CD4-positive, alpha-beta T cell (primary cell): Measurements from ENCODE around the gene KIAA2012. TPM values are rescaled to one million over a fixed set of nuclear protein-coding genes. Genes with fewer than 3 reads are reported as not detected.

Source experiments
- ATAC-seq: fragments of 200-7000 bp; cut with Tn5 transposase; one replicate; pipeline ENCODE4 v1.10.0; 2022; ENCODE audit warnings: mild to moderate bottlenecking; ENCODE audit not compliant: poor library complexity
- CTCF ChIA-PET: fragments of 350-600 bp; sonication (Branson Sonifier 250); formaldehyde crosslinking; loops from one replicate; lab custom pipeline; 2021; ENCODE audit warnings: antibody characterized with exemption, inconsistent platforms; lab: Charles Lee
- POLR2A ChIA-PET: fragments of 350-600 bp; sonication (Branson Sonifier 250); formaldehyde crosslinking; loops from one replicate; lab custom pipeline; 2021; ENCODE audit warnings: antibody characterized with exemption, inconsistent platforms; lab: Charles Lee
- DNase-seq, 14 experiments: peaks; one replicate each; pipeline ENCODE4 v3.0.0-alpha.2; 2013 to 2020; ENCODE audit warnings: mixed read lengths in 2 of 14
- H3K27ac ChIP-seq, 2 donors: one replicate each; pipeline versions ENCODE4 v1.5.1 to v1.7.0; 2013; ENCODE audit warnings: low read length in 2 of 2, low read depth in 1 of 2, mild to moderate bottlenecking in 1 of 2
- H3K27me3 ChIP-seq, 2 experiments: 1 replicate in 1 of 2; 2 replicates in 1 of 2; pipeline versions ENCODE4 v1.6.1 to v1.7.0; 2013; ENCODE audit warnings: low read length in 2 of 2, control low read depth in 1 of 2, mild to moderate bottlenecking in 1 of 2, moderate library complexity in 1 of 2; ENCODE audit not compliant: insufficient read depth in 2 of 2, control insufficient read depth in 1 of 2
- H3K36me3 ChIP-seq: one replicate; pipeline ENCODE4 v1.6.1; 2013; ENCODE audit warnings: low read length, control low read depth; ENCODE audit not compliant: insufficient read depth
- H3K4me1 ChIP-seq: one replicate; pipeline ENCODE4 v1.6.1; 2013; ENCODE audit warnings: low read length, control low read depth; ENCODE audit not compliant: insufficient read depth
- H3K4me3 ChIP-seq: one replicate; pipeline ENCODE4 v1.5.1; 2013; ENCODE audit warnings: mild to moderate bottlenecking, low read length, moderate library complexity
- H3K9me3 ChIP-seq, 2 experiments: 1 replicate in 1 of 2; 2 replicates in 1 of 2; pipeline versions ENCODE4 v1.6.1 to v1.7.0; 2013; ENCODE audit warnings: low read length in 2 of 2, mild to moderate bottlenecking in 2 of 2, control low read depth in 1 of 2, moderate library complexity in 1 of 2; ENCODE audit not compliant: control insufficient read depth in 1 of 2, insufficient read depth in 1 of 2
- H3K27ac Mint-ChIP-seq: one replicate; pipeline ENCODE4 v1.8.0; 2020; ENCODE audit warnings: mixed read lengths
- H3K27me3 Mint-ChIP-seq: one replicate; pipeline ENCODE4 v1.8.0; 2021; ENCODE audit warnings: mixed read lengths
- H3K36me3 Mint-ChIP-seq: one replicate; pipeline ENCODE4 v1.8.0; 2021; ENCODE audit warnings: low read depth, mixed read lengths
- H3K4me1 Mint-ChIP-seq: one replicate; pipeline ENCODE4 v1.8.0; 2021; ENCODE audit warnings: low read depth, mixed read lengths
- H3K4me3 Mint-ChIP-seq: one replicate; pipeline ENCODE4 v1.8.0; 2020; ENCODE audit warnings: mild to moderate bottlenecking, mixed read lengths
- H3K9me3 Mint-ChIP-seq: one replicate; pipeline ENCODE4 v1.8.0; 2020; ENCODE audit warnings: mixed read lengths
- CTCF ChIP-seq: fragments of 200-600 bp; IDR thresholded peaks from one replicate; pipeline ENCODE4 v1.8.0; 2022; ENCODE audit warnings: antibody characterized with exemption, mild to moderate bottlenecking
- intact Hi-C, 2 experiments: fragments of 100-400 bp; cut with DNase I in 1 of 2; cut with micrococcal nuclease in 1 of 2; formaldehyde crosslinking; loops; one replicate each; pipeline versions ENCODE4 v1.15.1 to v1.9.0; 2023 to 2025; cut with DNase I, micrococcal nuclease
- total RNA-seq, 174 experiments: library from RNA in 2 of 174; stranded (reverse) in 2 of 174; gene quantifications; one replicate each; pipeline ENCODE4 v1.2.3 and lab custom pipeline; 2021 to 2026

The KIAA2012 gene
- total RNA-seq, 2 experiments from 2014 or later, result not detected

DNA sequence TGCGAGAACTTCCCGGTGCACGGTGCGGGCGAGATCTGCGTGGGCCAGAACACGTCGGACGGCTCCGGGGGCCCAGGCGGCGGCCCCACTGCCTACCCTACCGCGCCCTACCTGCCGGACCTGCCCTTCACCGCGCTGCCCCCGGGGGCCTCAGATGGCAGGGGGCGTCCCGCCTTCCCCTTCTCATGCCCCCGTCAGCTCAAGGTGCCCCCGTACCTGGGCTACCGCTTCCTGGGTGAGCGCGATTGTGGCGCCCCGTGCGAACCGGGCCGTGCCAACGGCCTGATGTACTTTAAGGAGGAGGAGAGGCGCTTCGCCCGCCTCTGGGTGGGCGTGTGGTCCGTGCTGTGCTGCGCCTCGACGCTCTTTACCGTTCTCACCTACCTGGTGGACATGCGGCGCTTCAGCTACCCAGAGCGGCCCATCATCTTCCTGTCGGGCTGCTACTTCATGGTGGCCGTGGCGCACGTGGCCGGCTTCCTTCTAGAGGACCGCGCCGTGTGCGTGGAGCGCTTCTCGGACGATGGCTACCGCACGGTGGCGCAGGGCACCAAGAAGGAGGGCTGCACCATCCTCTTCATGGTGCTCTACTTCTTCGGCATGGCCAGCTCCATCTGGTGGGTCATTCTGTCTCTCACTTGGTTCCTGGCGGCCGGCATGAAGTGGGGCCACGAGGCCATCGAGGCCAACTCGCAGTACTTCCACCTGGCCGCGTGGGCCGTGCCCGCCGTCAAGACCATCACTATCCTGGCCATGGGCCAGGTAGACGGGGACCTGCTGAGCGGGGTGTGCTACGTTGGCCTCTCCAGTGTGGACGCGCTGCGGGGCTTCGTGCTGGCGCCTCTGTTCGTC lies 37.7 kb upstream of the KIAA2012 start:
- H3K4me3 Mint-ChIP-seq, result no peak overlapping the region
- H3K4me1 ChIP-seq, result peaks cover 31% of the 10 kb centered on the region
- TF ChIP-seq CTCF, result no peak
- peaks cover 9% of the 10 kb centered on the region for H3K36me3 Mint-ChIP-seq
- no peaks in the 10 kb centered on the region for H3K9me3 Mint-ChIP-seq
- H3K9me3 ChIP-seq, result peaks cover 0 to 14% of the 10 kb centered on the region in 2 experiments
- peak overlapping the region; percentile 56 for H3K4me3 ChIP-seq
- H3K4me1 Mint-ChIP-seq, result peaks cover 18% of the 10 kb centered on the region
- intact Hi-C loops, result loop anchor here in 1 of 2 experiments (10.0 kb wide), 5 partner anchors 199 to 1511 kb away; partner anchors contain the start of genes BMPR2, FAM117B, SGO2 and SUMO1
- CTCF ChIA-PET, result no interaction called here
- DNase-seq, result peak in 8 of 14 experiments; percentile 5 to 58 (median 22)
- H3K27ac Mint-ChIP-seq, result no peak overlapping the region
- no peak overlapping the region for H3K27ac ChIP-seq
- POLR2A ChIA-PET, result interaction anchor here (0.7 kb wide), 1 partner anchor 253 kb away, joined by 3 read pairs; no protein-coding TSS in a partner anchor
- H3K27me3 ChIP-seq, result peaks cover 28 to 42% of the 10 kb centered on the region in 2 experiments
- H3K36me3 ChIP-seq, result no peaks in the 10 kb centered on the region
- H3K27me3 Mint-ChIP-seq, result peaks cover 9% of the 10 kb centered on the region
- no peak for ATAC-seq

- ChIA-PET CTCF (no interaction called here), POLR2A (interaction anchor here (0.7 kb wide), 1 partner anchor 253 kb away, joined by 3 read pairs; no protein-coding TSS in a partner anchor)
- Mint-ChIP-seq H3K36me3 (peaks cover 9% of the 10 kb centered on the region), H3K4me1 (peaks cover 18% of the 10 kb centered on the region), H3K27ac (no peak overlapping the region), H3K9me3 (no peaks in the 10 kb centered on the region), H3K27me3 (peaks cover 9% of the 10 kb centered on the region), H3K4me3 (no peak overlapping the region)
- no peak for ATAC-seq
- TF ChIP-seq CTCF, result no peak
- intact Hi-C loops, result loop anchor here in 1 of 2 experiments (10.0 kb wide), 5 partner anchors 199 to 1511 kb away; partner anchors contain the start of genes BMPR2, FAM117B, SGO2 and SUMO1
- H3K27me3 ChIP-seq, result peaks cover 31 to 48% of the 10 kb centered on the region in 2 experiments
- H3K9me3 ChIP-seq, result peaks cover 0 to 14% of the 10 kb centered on the region in 2 experiments
- H3K27ac ChIP-seq, result no peak overlapping the region
- H3K4me3 ChIP-seq, result no peak overlapping the region
- no peaks in the 10 kb centered on the region for H3K36me3 ChIP-seq
- H3K4me1 ChIP-seq, result peaks cover 31% of the 10 kb centered on the region
- DNase-seq, result peak in 1 of 14 experiments; percentile 28
Observed at GRCh38 chr2:202035941-202036372, 37.1 kb upstream of the KIAA2012 start.

DNA sequence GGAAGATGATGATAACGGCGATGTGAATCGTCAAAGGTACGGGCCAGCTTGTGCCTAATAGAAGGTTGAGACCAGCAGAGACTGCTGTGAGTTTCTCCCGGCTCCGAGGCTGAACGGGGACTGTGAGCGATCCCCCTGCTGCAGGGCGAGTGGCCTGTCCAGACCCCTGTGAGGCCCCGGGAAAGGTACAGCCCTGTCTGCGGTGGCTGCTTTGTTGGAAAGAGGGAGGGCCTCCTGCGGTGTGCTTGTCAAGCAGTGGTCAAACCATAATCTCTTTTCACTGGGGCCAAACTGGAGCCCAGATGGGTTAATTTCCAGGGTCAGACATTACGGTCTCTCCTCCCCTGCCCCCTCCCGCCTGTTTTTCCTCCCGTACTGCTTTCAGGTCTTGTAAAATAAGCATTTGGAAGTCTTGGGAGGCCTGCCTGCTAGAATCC lies 36.4 kb upstream of the KIAA2012 start:
- TF ChIP-seq CTCF, result no peak
- peaks cover 0 to 14% of the 10 kb centered on the region in 2 experiments for H3K9me3 ChIP-seq
- ChIA-PET POLR2A (no interaction called here), CTCF (no interaction called here)
- peaks cover 9% of the 10 kb centered on the region for H3K27me3 Mint-ChIP-seq
- H3K4me1 Mint-ChIP-seq, result peaks cover 18% of the 10 kb centered on the region
- DNase-seq (no peak), ATAC-seq (no peak)
- peaks cover 31 to 54% of the 10 kb centered on the region in 2 experiments for H3K27me3 ChIP-seq
- H3K9me3 Mint-ChIP-seq, result no peaks in the 10 kb centered on the region
- H3K27ac ChIP-seq, result no peak overlapping the region
- peaks cover 31% of the 10 kb centered on the region for H3K4me1 ChIP-seq
- intact Hi-C loops, result loop anchor here in 1 of 2 experiments (10.0 kb wide), 5 partner anchors 198 to 1512 kb away; partner anchors contain the start of genes BMPR2, FAM117B, SGO2 and SUMO1
- H3K27ac Mint-ChIP-seq, result no peak overlapping the region
- peaks cover 9% of the 10 kb centered on the region for H3K36me3 Mint-ChIP-seq
- H3K4me3 ChIP-seq, result no peak overlapping the region
- H3K36me3 ChIP-seq, result no peaks in the 10 kb centered on the region
- no peak overlapping the region for H3K4me3 Mint-ChIP-seq
